Tongue (tissue), 2 donors: Measurements from ENCODE around the gene SCARB1. TPM values are rescaled to one million over a fixed set of nuclear protein-coding genes. Genes with fewer than 3 reads are reported as not detected.
A peak's percentile ranks its signal among the peaks of the same experiment; 100 is the strongest.
"Not testable (repeated sequence)": the region's sequence is repeated elsewhere in the genome, so short reads cannot be mapped to it uniquely, and the experiment has no call there.

Experiments
- DNase-seq: peaks from one replicate; pipeline ENCODE4 v3.0.0-alpha.2; 2015
- total RNA-seq: library from RNA; depleted of rRNA; stranded (reverse); fragments of >200 nt; gene quantifications from one replicate; pipeline ENCODE4 v1.2.3, GENCODE V29; 2014

Gene SCARB1, protein sequence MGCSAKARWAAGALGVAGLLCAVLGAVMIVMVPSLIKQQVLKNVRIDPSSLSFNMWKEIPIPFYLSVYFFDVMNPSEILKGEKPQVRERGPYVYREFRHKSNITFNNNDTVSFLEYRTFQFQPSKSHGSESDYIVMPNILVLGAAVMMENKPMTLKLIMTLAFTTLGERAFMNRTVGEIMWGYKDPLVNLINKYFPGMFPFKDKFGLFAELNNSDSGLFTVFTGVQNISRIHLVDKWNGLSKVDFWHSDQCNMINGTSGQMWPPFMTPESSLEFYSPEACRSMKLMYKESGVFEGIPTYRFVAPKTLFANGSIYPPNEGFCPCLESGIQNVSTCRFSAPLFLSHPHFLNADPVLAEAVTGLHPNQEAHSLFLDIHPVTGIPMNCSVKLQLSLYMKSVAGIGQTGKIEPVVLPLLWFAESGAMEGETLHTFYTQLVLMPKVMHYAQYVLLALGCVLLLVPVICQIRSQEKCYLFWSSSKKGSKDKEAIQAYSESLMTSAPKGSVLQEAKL
- 16.2 TPM for total RNA-seq

DNA sequence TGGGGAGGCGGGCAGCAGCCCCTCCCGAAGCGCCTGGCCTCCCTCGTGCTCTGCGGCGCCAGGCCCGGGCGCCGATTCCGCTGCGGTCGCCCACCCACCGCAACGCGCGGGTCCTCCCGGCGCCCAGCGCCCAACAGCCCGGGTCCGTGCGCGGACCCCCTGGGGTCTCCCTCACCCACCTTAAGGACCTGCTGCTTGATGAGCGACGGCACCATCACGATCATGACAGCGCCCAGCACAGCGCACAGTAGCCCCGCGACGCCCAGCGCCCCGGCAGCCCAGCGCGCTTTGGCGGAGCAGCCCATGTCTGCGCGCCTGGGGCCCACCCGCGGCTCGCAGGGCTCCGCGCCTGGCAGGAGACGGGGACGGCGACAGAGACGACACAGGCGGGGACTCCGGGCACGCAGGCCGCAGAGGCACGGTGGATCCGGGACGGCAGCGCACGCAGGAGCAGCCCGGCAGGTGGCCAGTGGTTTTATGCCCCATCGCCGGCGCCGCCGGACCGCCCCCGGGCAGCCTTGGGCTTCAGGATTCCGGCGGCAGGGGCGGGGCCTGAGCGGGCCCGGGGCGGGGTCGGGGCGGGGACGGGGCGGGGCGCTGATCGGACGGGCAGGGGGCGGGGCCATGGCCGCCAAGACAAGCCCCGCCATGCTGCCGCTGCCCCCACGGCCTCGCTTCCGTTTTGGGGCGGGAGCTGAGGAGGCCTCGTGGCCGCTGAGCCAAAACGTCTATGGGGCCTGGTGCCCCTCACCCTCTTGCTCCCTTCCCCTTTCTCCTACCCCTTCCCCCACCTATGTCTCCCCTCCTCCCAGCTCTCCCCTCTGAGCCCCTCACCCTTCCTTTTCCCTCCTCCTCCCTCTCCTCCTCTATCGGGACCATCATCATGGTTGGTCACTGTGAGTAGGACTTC is at the start of gene SCARB1:
TSS of gene SCARB1 (minus strand) at position 449 of the 910 bp plus-strand sequence. CDS start at position 305, 144 bp downstream.
- peak; percentile 90 for DNase-seq

DNA sequence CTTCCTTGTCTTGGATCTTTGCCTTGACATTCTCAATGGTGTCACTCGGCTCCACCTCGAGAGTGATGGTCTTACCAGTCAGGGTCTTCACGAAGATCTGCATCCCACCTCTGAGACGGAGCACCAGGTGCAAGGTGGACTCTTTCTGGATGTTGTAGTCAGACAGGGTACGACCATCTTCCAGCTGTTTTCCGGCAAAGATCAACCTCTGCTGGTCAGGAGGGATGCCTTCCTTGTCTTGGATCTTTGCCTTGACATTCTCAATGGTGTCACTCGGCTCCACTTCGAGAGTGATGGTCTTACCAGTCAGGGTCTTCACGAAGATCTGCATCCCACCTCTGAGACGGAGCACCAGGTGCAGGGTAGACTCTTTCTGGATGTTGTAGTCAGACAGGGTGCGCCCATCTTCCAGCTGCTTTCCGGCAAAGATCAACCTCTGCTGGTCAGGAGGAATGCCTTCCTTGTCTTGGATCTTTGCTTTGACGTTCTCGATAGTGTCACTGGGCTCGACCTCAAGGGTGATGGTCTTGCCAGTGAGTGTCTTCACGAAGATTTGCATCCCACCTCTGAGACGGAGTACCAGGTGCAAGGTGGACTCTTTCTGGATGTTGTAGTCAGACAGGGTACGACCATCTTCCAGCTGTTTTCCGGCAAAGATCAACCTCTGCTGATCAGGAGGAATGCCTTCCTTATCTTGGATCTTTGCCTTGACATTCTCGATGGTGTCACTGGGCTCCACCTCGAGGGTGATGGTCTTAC is 49.0 kb upstream of the SCARB1 start:
- DNase-seq = not testable (repeated sequence)

DNA sequence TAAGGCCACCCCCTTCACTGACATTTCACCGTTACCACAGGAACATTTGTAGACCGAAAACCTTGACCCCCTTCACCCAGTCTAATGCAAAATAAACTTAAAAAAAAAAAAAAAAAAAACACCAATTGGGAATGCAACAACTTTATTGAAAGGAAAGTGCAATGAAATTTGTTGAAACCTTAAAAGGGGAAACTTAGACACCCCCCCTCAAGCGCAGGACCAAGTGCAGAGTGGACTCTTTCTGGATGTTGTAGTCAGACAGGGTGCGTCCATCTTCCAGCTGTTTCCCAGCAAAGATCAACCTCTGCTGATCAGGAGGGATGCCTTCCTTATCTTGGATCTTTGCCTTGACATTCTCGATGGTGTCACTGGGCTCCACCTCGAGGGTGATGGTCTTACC is 47.9 kb upstream of the SCARB1 start:
- not testable (repeated sequence) for DNase-seq

DNA sequence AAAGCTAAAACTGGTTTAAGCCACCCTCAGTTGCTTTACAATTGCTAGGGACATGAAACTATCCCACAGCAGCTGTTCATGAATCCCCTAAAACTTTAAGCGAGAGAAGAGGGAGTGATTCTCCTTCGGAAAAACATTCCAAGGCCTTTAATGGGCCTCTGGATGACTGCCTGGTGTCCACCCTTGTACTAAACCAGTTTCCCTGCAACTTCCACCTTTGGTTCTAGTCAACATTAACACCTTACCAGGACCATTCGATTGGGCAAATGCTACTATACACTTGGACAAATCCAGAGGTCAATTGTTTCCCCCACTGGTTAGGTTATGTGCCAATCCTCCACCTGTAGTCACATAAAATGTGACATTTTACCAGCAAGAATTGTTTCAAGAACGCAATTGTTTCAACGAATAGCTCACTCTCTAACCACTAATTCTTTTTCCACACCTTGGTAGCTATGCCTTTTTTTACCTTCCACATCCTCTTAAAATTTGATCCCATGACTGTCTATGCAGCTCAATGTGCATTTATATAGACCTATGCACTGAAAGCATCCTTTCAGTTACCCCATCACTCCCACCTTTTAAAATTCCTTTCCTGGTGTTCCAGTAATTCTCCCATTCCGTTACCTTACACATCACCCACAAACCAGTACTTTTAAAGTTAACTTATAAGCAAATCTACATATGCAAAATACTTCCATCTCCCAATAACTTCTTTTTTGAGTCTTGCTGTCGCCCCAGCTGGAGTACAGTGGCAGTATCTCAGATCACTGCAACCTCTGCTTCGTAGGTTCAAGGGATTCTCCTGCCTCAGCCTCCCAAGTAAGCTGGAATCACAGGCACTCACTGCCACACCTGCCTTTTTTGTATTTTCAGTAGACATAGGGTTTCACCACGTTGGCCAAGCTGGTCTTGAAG is 47.2 kb upstream of the SCARB1 start:
- no peak for DNase-seq

DNA sequence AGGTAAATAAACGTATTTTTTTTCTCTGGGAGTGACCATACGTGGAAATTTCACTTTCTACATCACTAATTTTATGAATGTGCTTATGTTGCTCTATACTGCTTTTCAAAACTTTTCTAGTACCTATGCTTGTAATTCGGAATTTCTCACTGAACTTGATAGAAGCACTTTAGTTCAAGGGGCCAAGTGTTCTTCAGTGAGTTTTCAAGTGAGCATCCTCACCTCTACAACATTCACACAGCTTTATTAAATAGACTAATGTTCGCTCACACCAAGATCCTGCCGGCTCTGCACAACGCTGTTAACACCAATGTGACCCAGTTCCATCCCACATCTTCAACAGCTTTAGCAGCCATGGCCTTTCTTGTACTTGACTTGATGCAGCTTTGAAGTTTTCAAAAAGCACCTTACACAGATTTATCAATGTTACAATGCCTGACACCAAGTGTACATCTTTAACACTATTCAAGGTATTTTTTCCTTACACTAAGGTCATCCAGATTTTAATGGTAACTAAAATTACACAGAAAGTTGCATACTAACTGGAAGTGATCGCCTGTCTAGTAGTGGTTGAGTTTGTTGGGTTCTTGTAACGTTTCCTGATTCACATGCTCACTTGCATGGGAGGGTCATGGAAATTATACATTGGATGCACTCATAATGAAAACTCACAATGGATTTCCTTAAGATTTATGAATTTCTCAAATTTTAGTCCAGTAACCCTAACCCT is 46.3 kb upstream of the SCARB1 start:
- no peak for DNase-seq

DNA sequence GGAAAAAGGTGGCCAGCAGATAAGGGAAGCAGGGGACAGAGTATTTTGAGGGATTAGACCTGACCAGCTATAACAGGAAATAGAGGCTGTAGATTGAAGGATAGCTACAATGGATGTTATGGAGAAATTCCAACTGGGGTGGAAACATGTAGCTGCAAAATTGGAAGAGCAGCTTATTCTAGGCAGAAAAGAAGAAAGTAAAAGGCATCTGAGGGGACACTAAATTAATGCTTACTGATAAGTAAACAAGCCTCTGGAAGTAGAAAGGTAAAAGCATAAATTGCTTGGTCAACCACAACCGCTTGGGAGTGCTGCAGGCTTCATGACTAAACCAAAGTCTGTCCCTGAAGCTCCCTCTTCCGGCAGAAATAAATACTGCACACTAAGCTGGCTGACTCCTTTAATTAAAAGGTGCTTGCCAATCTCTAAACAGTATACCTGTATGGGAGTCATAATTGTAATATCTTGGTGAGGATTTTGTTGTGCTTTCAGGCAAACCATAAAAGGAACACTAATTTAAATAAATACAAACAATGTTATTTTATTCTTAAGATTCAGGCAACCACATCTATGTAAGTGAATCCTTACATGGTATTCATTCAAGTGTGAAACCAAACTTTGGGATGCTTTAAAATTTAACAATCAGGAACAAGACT is 43.1 kb upstream of the SCARB1 start:
- DNase-seq = peak; percentile 97

DNA sequence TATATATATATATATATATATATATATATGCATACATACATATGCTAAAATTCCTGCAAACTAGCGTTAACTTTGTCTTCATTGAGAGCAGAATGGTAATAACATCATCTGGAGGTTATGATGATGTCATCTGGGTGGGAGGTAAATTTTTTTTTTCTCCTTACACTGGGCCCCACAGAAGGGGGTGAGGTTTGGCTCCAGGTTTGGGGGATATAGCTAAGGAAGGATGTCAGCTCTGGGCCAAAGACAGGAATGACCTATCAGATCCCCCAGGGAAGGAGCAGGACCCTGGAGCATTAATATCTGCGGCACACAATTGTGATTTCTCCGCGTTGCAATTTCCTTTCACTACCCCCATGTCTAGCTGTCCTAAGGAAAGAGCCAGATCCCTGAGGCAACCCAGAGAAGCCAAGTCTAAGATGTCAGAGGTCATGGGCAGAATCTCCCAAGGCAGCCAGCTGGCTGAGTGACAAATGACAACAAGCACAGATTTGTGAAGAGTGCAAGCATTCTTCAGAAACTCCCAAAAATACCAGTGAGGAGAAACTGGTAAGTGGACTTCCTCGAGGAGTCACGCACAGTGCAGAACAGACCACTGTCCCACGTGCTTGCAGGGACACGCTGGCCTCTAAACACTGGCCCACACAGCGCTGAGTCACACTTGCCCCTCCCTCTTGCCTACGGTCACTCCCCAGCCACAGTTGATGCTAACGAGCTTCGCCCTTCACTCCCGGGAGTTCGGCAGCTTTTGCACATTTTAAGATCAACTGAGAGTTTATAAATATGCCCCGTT is 40.8 kb upstream of the SCARB1 start:
- peak; percentile 60 for DNase-seq

DNA sequence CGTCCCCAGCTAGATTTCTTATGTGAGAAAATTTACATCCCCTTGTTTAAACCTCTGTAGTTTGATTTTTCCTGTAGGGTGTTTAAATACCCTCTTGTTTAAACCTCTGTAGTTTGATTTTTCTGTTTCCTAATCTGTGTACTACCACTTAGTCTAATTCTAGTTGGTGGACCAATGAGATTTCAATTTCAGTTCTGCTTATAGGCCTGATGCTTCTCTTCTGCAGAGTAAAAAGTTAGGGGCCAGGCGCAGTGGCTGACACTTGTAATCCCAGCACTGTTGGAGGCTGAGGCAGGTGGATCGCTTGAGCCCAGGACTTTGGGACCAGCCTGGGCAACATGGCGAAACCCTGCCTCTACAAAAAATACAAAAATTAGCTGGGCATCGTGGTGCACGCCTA is 39.3 kb upstream of the SCARB1 start:
- DNase-seq = no peak

DNA sequence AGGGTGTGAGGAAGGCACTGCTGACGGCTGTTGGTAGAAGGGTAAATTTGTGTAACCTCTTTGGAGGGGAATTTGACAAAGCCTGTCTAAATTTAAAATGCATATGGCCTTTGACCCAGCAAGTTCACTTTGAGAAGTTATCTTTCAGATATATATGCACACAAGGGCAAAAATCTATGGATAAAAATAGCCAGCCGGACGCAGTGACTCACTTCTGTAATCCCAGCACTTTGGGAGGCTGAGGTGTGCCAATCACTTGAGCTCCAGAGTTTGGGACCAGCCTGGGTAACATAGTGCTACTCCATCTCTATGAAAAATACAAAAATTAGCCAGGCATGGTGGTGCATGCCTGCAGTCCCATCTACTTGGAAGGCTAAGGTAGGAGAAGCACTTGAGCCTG is 37.3 kb upstream of the SCARB1 start:
- no peak for DNase-seq

DNA sequence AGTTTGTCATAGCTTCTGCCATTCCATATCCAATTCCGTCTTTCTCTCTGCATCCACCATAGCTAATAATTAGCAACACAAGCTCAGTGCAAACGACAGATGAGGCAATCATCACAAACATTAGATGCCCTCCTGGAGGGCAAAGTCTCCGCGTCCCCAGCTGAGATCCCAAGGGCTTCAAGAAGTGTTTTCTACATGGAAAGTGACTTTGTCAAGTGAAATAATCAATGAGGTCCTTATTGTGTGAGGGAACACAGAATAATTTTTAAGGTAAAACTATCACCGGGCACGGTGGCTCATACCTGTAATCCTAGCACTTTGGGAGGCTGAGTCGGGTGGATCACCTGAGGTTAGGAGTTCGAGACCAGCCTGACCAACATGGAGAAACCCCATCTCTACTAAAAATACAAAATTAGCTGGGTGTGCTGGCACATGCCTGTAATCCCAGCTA is 36.7 kb upstream of the SCARB1 start:
- DNase-seq = not testable (repeated sequence)

DNA sequence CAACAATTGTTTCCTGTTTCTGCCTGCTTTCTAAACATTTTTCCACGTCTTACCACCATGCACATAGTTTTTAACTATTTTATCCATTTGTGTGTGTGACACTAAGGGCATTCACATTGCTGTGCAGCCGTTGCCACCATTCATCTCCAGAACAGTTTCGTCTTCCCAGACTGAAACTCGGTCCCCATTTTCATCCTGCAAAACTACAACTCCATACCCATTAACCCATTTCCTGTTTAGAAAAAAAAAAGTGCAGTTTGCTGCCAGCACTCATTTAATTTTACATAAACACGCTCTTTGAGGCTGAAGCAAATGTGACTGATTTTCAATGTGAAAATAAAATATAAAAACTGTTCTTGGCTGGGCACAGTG is 35.2 kb upstream of the SCARB1 start:
- no peak for DNase-seq

DNA sequence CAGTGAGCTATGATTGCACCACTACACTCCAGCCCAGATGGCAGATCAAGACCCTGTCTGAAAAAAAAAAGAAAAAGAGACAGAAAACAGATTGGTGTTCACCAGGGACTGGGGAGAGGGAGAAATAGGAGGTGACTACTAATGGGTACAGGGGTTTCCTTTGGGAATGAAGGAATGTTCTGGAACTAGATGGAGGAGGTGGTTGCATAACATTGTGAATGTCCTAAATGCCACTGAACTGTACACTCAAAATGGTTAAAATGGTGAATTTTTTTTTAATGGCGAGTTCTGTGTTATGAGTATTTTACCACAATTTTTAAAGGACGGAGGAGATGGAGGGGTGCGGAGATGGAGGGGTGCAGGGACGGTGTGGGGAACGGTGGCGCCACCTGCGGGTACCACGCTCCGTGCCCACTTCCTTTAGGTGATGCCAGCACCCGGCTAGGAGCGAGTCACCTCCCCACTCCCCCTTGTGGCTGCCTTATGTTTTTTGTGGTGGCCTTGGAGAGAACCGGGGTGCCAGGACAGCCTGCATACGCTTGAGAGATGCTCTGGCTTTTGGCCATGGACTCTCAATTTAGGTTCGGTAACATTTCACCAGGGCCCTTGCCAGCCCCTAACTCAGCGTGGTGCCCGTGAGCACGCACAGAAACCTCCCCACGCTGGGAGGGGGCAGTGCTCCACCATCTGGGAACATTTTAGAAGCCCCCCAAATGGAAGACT is 34.7 kb upstream of the SCARB1 start:
- peak; percentile 18 for DNase-seq

DNA sequence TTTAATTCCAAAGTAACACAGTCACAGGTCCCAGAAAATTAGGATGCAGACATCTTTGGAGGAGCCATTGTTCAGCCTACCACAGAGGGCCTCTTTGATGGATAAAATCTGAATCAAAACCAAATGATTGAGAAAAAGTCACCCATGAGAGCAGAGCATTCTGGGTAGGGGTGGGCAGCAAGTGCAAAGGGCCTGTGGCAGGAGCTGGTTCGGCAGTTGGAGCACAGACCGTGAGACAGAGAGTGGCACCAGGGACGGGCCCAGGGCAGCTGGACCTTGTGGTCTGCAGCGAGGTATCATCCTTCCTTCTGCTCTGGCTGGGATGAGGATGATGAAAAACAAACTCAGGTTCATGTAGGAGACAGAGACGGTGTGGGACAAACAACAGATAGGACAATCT is 32.8 kb upstream of the SCARB1 start:
- no peak for DNase-seq

DNA sequence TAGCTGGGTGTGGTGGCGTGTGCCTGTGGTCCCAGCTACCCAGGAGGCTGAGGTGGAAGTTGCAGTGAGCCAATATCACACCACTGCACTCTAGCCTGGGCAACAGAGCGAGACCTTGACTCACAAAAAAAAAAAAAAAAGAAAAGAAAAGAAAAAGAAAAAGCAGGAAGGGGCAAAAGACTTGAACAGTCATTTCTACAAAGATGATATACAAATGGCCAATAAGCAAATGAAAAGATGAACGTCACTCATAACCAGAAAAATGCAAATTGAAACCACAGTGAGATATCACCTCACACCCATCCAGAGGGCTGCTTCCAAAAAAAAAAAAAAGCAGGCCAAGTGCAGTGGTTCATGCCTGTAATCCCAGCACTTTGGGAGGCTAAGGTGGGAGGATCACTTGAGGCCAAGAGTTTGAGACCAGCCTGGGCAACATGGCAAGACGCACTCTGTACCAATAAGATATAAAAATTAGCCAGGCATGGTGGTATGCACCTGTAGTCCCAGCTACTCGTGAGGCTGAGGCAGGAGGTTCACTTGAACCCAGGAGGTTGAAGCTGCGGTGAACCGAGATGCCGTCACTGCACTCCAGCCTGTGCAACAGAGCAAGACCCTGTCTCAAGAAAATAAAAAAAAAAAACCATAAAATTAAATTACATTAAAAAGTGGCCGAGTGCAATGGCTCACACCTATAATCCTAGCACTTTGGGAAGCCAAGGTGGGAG is 30.3 kb upstream of the SCARB1 start:
- no peak for DNase-seq

DNA sequence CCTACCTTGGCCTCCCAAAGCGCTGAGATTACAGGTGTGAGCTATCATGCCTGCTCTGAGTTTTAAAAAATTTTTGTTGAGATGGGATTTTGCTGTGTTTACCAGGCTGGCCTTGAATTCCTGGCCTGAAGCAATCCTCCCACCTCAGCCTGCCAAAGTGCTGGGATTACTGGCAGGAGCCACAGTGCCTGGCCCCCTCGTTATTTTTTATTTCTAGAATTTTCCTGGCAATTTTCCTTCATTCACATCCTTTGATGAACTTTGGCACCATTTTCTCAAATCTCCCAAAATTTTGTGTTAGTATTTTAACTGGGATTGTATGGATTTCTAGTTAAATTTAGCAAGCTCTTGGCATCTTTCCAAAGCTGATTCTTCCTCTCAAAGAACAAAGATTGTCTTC is 24.6 kb upstream of the SCARB1 start:
- DNase-seq = peak; percentile 15

DNA sequence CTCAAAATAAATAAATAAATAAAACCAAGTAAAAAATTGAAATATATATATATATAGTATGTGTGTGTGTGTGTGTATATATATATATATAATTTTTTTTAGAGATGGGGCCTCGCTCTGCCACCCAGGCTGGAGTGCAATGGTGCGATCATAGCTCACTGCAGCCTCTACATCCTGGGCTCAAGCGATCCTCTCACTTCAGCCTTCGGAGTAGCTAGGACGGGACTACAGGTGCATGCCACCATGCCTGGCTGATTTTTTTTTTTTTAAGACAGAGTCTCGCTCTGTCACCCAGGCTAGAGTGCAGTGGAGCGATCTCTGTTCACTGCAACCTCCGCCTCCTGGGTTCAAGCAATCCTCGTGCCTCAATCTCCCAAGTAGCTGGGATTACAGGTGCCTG is 24.1 kb upstream of the SCARB1 start:
- not testable (repeated sequence) for DNase-seq
